Immature natural killer cell (primary cell): ENCODE data around the gene ZNF362. TPM values are rescaled to one million over a fixed set of nuclear protein-coding genes. Genes with fewer than 3 reads are reported as not detected.

Experiments
- DNase-seq, 3 donors: peaks; one replicate each; pipeline ENCODE4 v3.0.0; 2022; ENCODE audit warnings: mixed read lengths in 1 of 3
- H3K27ac Mint-ChIP-seq, 6 donors: one replicate each; pipeline ENCODE4 v1.8.0; 2020; ENCODE audit warnings: mixed read lengths in 6 of 6, mild to moderate bottlenecking in 5 of 6, inconsistent platforms in 4 of 6, moderate library complexity in 3 of 6
- H3K27me3 Mint-ChIP-seq, 3 donors: one replicate each; pipeline ENCODE4 v1.8.0; 2020 to 2021; ENCODE audit warnings: low read depth in 3 of 3, mild to moderate bottlenecking in 3 of 3, mixed read lengths in 3 of 3, moderate library complexity in 3 of 3, inconsistent platforms in 1 of 3
- H3K36me3 Mint-ChIP-seq, 3 donors: one replicate each; pipeline ENCODE4 v1.8.0; 2020; ENCODE audit warnings: mixed read lengths in 3 of 3, inconsistent platforms in 2 of 3, mild to moderate bottlenecking in 2 of 3
- H3K4me1 Mint-ChIP-seq, 2 donors: one replicate each; pipeline ENCODE4 v1.8.0; 2020; ENCODE audit warnings: inconsistent platforms in 2 of 2, mild to moderate bottlenecking in 2 of 2, mixed read lengths in 2 of 2, moderate library complexity in 1 of 2
- H3K4me3 Mint-ChIP-seq, 5 donors: one replicate each; pipeline ENCODE4 v1.8.0; 2020; ENCODE audit warnings: mild to moderate bottlenecking in 5 of 5, mixed read lengths in 5 of 5, inconsistent platforms in 3 of 5, moderate library complexity in 3 of 5
- H3K9me3 Mint-ChIP-seq, 6 donors: one replicate each; pipeline ENCODE4 v1.8.0; 2020; ENCODE audit warnings: mild to moderate bottlenecking in 6 of 6, mixed read lengths in 6 of 6, inconsistent platforms in 4 of 6, moderate library complexity in 3 of 6
- polyA plus RNA-seq, 3 donors: library from polyadenylated mRNA; unstranded; fragments of 300-500 nt; fragmentation: Illumina TruSeq; gene quantifications; one replicate each; pipeline ENCODE4 v1.2.3, GENCODE V29; 2021

Gene ZNF362
- polyA plus RNA-seq, 3 donors from 2014 or later, result 5.5 to 37.9 (median 16.2) TPM

GRCh38 chr1:33274446-33274845 lies 18.2 kb downstream of the ZNF362 start:
- H3K4me1 Mint-ChIP-seq, result peaks cover 57 to 59% of the 10 kb centered on the region in 2 donors
- H3K36me3 Mint-ChIP-seq, result peaks cover 4 to 12% (median 10%) of the 10 kb centered on the region in 3 donors
- H3K9me3 Mint-ChIP-seq, result no peaks in the 10 kb centered on the region
- peak overlapping the region in 4 of 5 donors; percentile 1 to 91 (median 18) for H3K4me3 Mint-ChIP-seq
- peaks cover 0 to 3% (median 2%) of the 10 kb centered on the region in 3 donors for H3K27me3 Mint-ChIP-seq
- no peak for DNase-seq
- H3K27ac Mint-ChIP-seq, result peak overlapping the region; percentile 88 to 97 (median 93)

DNA sequence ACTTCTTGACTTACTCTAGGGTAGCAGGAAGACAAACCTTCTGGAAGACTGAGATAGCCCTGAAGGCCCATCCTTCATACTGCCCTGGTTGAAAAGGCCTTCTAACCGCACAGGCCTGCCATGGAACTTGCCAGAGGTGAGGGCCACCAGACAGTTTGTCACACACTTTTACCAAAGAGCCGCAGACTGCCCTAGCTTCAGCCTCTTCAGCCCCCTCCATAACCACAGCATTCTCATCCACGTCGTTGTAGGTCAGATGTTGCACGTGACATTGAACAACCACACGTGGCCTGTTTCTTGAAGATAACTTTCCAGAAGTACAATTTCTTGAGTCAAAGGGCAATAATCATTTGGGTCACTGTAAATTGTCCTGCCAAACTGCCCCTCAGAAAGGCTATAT lies 18.9 kb downstream of the ZNF362 start:
- Mint-ChIP-seq H3K27me3 (peaks cover 0 to 3% (median 2%) of the 10 kb centered on the region in 3 donors), H3K27ac (peak overlapping the region; percentile 78 to 97 (median 90)), H3K4me3 (peak overlapping the region in 2 of 5 donors; percentile 1 to 91), H3K9me3 (no peaks in the 10 kb centered on the region), H3K36me3 (peaks cover 7 to 16% (median 11%) of the 10 kb centered on the region in 3 donors), H3K4me1 (peaks cover 53 to 55% of the 10 kb centered on the region in 2 donors)
- DNase-seq, result peak in 2 of 3 donors; percentile 13 to 17

- Mint-ChIP-seq H3K9me3 (no peaks in the 10 kb centered on the region), H3K27me3 (peaks cover 0 to 3% (median 2%) of the 10 kb centered on the region in 3 donors), H3K4me3 (no peak overlapping the region), H3K27ac (peak overlapping the region in 4 of 6 donors; percentile 90 to 97 (median 94)), H3K36me3 (peaks cover 7 to 16% (median 9%) of the 10 kb centered on the region in 3 donors), H3K4me1 (peaks cover 47 to 51% of the 10 kb centered on the region in 2 donors)
- no peak for DNase-seq
Measured at GRCh38 chr1:33275706-33276572, 19.6 kb downstream of the ZNF362 start.

DNA sequence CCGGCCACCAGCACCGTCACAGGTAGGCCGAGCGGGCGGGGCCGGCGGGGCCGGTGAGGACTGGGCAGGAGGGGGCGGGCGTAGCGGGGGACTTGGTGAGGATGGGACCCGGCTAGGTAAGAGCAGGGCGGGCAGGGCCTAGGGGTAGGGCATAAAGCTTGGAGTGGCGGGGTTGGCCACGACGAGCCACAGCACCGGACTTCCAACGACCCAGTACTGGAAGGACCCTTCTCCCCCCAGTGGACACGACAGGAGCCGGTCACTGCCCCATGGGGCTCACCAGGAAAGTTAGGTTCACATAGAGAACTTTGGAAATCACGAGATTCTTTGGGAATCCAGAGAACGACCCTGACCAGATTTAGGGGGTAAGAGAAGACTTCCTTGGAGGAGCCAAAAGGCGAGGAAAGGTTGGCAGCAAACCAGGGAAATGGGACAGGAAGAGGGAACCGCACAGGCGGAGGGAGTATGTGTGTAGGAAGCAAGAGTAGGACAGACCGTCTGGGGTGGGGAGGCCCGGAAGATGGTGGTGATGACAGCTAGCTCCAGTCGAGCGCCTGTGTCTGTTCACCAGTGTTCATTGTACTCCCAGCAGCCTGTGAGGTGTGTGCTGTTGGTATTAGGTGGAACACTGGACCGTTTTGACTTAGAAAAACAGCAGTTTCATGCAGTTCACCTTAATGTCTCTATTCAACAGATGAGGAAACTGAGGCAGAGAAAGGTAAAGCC lies 20.4 kb downstream of the ZNF362 start:
- Mint-ChIP-seq H3K27ac (peak overlapping the region in 4 of 6 donors; percentile 3 to 89 (median 66)), H3K4me3 (no peak overlapping the region), H3K36me3 (peaks cover 7 to 19% (median 10%) of the 10 kb centered on the region in 3 donors), H3K4me1 (peaks cover 39 to 44% of the 10 kb centered on the region in 2 donors), H3K9me3 (no peaks in the 10 kb centered on the region), H3K27me3 (peaks cover 0 to 3% (median 2%) of the 10 kb centered on the region in 3 donors)
- DNase-seq, result no peak

- Mint-ChIP-seq H3K27ac (peak overlapping the region in 3 of 6 donors; percentile 32 to 64 (median 56)), H3K36me3 (peaks cover 14 to 27% (median 17%) of the 10 kb centered on the region in 3 donors), H3K27me3 (peaks cover 0 to 3% (median 2%) of the 10 kb centered on the region in 3 donors), H3K9me3 (no peaks in the 10 kb centered on the region), H3K4me1 (peaks cover 31 to 35% of the 10 kb centered on the region in 2 donors), H3K4me3 (no peak overlapping the region)
- DNase-seq, result no peak
Measured at GRCh38 chr1:33277488-33278084, 21.3 kb downstream of the ZNF362 start.

DNA sequence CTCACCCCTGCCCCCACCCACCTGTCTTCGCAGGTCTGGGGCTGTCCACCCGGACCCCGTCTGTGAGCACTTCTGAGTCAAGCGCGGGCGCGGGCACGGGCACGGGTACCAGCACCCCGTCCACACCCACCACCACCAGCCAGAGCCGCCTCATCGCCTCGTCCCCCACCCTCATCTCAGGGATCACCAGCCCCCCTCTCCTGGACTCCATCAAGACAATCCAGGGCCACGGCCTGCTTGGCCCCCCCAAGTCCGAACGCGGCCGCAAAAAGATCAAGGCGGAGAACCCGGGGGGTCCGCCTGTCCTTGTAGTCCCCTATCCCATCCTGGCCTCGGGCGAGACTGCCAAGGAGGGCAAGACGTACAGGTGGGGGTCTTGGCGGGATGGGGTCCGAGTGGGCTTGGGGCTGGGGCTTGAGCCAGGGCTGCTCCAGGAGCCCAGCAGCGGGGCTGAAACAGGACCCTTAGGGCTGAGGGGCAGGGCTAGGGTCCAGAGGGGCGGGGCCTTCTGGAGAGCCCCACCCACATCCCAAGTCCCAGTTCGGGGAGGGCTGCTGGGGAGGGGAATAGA lies 23.9 kb downstream of the ZNF362 start:
- Mint-ChIP-seq H3K4me1 (peaks cover 5 to 10% of the 10 kb centered on the region in 2 donors), H3K9me3 (no peaks in the 10 kb centered on the region), H3K36me3 (peaks cover 17 to 34% (median 17%) of the 10 kb centered on the region in 3 donors), H3K27me3 (no peaks in the 10 kb centered on the region), H3K27ac (no peak overlapping the region), H3K4me3 (no peak overlapping the region)
- no peak for DNase-seq

DNA sequence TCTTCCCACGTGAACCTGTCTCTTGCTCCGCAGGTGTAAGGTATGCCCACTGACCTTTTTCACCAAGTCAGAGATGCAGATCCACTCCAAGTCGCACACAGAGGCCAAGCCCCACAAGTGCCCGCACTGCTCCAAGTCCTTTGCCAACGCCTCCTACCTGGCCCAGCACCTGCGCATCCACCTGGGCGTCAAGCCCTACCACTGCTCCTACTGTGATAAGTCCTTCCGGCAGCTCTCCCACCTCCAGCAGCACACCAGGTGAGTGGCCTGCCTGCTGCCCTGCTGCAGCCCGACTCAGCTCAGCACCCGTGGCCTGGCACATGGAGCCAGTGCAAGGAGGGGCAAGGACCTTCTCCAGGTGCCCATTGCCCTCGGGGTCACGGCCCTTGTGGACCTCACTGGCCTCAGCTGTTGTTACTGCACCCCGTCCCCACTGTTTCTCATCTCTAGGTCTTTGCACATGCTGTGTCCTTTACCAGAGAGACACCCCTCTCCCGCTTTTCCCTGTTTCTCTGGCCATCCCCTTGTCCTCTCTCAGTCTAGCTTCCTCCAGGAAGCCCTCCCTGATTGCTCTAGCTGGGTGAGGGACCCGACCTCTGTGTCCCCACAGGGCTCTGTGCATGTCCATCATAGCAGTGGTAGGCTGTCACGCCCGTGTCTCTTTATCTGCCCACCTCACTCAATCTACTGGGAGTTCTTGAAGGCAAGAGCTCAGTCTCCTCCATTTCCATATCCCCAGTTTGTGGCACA lies 25.4 kb downstream of the ZNF362 start:
- Mint-ChIP-seq H3K4me1 (peaks cover 3% of the 10 kb centered on the region in 2 donors), H3K27me3 (no peaks in the 10 kb centered on the region), H3K4me3 (no peak overlapping the region), H3K9me3 (no peaks in the 10 kb centered on the region), H3K27ac (peak overlapping the region in 2 of 6 donors; percentile 34 to 55), H3K36me3 (peaks cover 15 to 35% (median 17%) of the 10 kb centered on the region in 3 donors)
- no peak for DNase-seq

DNA sequence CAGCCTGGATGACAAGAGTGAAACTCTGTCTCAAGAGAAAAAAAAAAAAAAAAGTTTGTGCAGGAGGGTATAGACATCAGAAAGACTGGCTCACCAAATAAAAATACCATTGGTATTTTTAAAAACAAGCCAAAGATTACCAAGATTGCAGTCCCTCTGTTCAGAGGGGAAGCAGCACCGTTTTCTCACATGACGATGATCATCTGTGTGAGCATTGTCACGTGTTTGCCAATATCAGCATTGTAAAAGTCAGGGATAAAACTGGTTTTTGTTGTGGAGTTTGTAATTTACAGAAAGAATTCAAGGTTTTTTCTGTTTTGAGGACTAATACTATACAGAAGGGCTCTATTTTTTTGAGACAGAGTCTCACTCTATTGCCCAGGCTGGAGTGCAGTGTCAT lies 26.5 kb downstream of the ZNF362 start:
- Mint-ChIP-seq H3K27ac (no peak overlapping the region), H3K27me3 (no peaks in the 10 kb centered on the region), H3K4me3 (no peak overlapping the region), H3K36me3 (peaks cover 16 to 39% (median 17%) of the 10 kb centered on the region in 3 donors), H3K9me3 (no peaks in the 10 kb centered on the region), H3K4me1 (peaks cover 2 to 6% of the 10 kb centered on the region in 2 donors)
- no peak for DNase-seq

DNA sequence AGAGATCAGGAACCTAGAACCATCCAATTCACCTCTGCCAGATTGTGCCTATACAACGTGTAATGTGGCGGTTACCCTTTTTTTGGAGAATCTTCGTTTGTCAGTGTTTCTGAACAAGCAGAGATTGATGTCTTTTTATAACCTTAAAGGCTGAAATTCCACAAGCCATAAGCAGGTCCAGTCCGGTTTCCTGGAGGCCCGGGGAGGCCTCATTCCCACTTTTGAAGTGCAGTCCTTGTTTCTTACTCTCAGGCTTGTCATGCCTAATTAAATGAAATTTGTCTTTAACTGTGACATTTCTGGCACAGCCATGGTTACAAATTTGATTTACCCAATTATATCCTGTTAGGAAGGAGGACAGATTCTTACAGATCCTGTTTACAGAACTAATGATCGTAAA lies 27.8 kb downstream of the ZNF362 start:
- Mint-ChIP-seq H3K27ac (no peak overlapping the region), H3K4me3 (no peak overlapping the region), H3K36me3 (peaks cover 20 to 42% (median 20%) of the 10 kb centered on the region in 3 donors), H3K9me3 (no peaks in the 10 kb centered on the region), H3K4me1 (peaks cover 2 to 6% of the 10 kb centered on the region in 2 donors), H3K27me3 (no peaks in the 10 kb centered on the region)
- DNase-seq, result no peak

DNA sequence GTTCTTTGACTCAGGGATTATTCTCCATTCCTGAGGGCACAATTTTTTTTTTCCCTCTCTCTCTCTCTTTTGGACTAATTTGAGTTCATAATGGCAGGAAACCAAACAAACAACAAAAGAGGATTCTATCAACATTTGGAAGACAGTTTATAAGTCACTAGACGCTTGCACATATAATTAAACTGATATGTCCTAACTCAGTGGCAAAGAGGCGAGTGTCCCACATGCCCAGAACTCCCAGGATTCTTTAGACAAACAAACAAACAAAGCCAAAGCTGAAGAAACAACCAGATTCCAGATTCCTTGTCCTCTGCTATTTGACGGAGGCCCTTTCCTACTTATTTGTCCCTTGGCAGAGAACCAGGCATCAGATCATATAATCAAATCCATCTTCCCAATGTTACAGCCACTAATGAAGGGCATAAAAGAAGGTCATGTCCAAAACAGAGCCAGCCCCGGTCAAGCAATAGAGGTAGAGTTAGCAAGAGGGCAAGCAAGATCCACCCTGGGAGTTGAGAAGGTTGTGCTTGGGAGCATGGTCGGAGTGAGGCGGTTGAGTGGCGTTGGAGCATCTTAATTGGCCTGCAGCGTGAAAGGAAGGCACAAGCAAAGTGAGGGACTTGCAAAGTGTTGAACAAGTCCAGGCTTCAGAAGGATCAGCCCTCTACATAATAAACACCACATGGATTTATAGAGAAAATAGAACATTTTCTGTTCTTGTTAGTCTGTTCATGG lies 30.3 kb downstream of the ZNF362 start:
- H3K27me3 Mint-ChIP-seq, result peaks cover 0 to 2% (median 0%) of the 10 kb centered on the region in 3 donors
- no peak overlapping the region for H3K4me3 Mint-ChIP-seq
- H3K36me3 Mint-ChIP-seq, result peaks cover 19 to 41% (median 19%) of the 10 kb centered on the region in 3 donors
- H3K9me3 Mint-ChIP-seq, result no peaks in the 10 kb centered on the region
- no peak for DNase-seq
- H3K27ac Mint-ChIP-seq, result peak overlapping the region in 1 of 6 donors; percentile 28
- peaks cover 2 to 6% of the 10 kb centered on the region in 2 donors for H3K4me1 Mint-ChIP-seq

DNA sequence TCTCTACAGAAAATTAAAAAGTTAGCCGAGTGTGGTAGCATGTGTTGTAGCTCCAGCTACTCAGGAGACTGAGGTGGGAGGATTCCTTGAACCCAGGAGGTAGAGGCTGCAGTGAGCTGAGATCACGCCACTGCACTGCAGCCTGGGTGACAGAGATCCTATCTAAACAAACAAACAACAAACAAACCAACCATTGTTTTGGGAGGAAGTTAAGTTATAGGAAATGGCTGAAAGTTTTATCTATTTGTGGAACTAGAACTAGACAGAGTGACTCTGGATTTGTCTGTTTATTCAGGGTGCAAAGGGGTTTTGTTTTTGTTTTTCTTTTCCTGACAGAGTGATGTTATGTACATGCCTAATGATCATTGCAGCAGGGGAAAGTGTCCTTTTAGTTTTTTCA lies 31.0 kb downstream of the ZNF362 start:
- peaks cover 2 to 6% of the 10 kb centered on the region in 2 donors for H3K4me1 Mint-ChIP-seq
- peaks cover 0 to 2% (median 0%) of the 10 kb centered on the region in 3 donors for H3K27me3 Mint-ChIP-seq
- no peak overlapping the region for H3K4me3 Mint-ChIP-seq
- H3K9me3 Mint-ChIP-seq, result no peaks in the 10 kb centered on the region
- H3K36me3 Mint-ChIP-seq, result peaks cover 12 to 34% (median 13%) of the 10 kb centered on the region in 3 donors
- DNase-seq, result no peak
- no peak overlapping the region for H3K27ac Mint-ChIP-seq
